HepG2 (cell line): ENCODE measurements around the gene PARP8. TPM values are rescaled to one million over a fixed set of nuclear protein-coding genes. Genes with fewer than 3 reads are reported as not detected.
A peak's percentile ranks its signal among the peaks of the same experiment; 100 is the strongest.

Source experiments
- ATAC-seq: fragments of 200-7000 bp; cut with Tn5 transposase; 3 replicates; pipeline ENCODE4 v1.9.1; 2020; ENCODE audit warnings: mild to moderate bottlenecking, moderate library complexity
- BruUV-seq: library from RNA; stranded (reverse); fragments of 400-500 nt; replicated peaks from 2 replicates; lab custom pipeline; 2021; lab: Mats Ljungman, UMichigan
- CTCF ChIA-PET: fragments of 300-600 bp; formaldehyde crosslinking; extraction: SDS; loops from one replicate; lab custom pipeline; 2021; ENCODE audit warnings: low total read pairs, inconsistent platforms, low intra/inter-chr PET ratio; lab: Yijun Ruan, JAX
- POLR2A ChIA-PET: fragments of 350-600 bp; sonication (Branson Sonifier 250); formaldehyde crosslinking; loops from one replicate; lab custom pipeline; 2020; ENCODE audit warnings: antibody characterized with exemption, inconsistent platforms; lab: Yijun Ruan, JAX
- DNase-seq: peaks from one replicate; pipeline ENCODE4 v3.0.0-alpha.2; 2015; ENCODE audit warnings: low spot score
- FAIRE-seq: peaks from 3 replicates; lab custom pipeline; 2011; peaks lifted over from hg19 to GRCh38; lab: Jason Lieb, UNC
- H2AFZ ChIP-seq: one replicate; pipeline ENCODE4 v1.6.1; 2011; ENCODE audit warnings: low read length, inconsistent platforms
- H3K27ac ChIP-seq: fragments of 300-600 bp; 3 replicates; pipeline ENCODE4 v1.8.0; 2011; ENCODE audit warnings: mixed run types, mild to moderate bottlenecking, mixed read lengths, low read length, inconsistent platforms; ENCODE audit not compliant: insufficient read depth; ENCODE audit errors: extremely low read length
- H3K27me3 ChIP-seq, 2 experiments: fragments of 200-600 bp in 1 of 2; 2 replicates in 1 of 2; 3 replicates in 1 of 2; pipeline versions ENCODE4 v1.6.0 to v1.8.0; 2011; ENCODE audit warnings: low read length in 2 of 2, mild to moderate bottlenecking in 2 of 2, moderate library complexity in 2 of 2, inconsistent platforms in 1 of 2; ENCODE audit not compliant: insufficient read depth in 2 of 2, control insufficient read depth in 1 of 2
- H3K36me3 ChIP-seq, 2 experiments: fragments of 200-600 bp in 1 of 2; replicated peaks in 1 of 2; 2 replicates in 1 of 2; 3 replicates in 1 of 2; pipeline versions ENCODE4 v1.5.1 to v1.8.0; 2011; ENCODE audit warnings: low read length in 2 of 2, inconsistent platforms in 1 of 2; ENCODE audit not compliant: insufficient read depth in 2 of 2, control insufficient read depth in 1 of 2
- H3K4me1 ChIP-seq: 2 replicates; pipeline ENCODE4 v1.5.1; 2012; ENCODE audit warnings: low read length, inconsistent platforms; ENCODE audit not compliant: insufficient read depth
- H3K4me2 ChIP-seq: 2 replicates; pipeline ENCODE4 v1.6.0; 2011; ENCODE audit warnings: low read depth, low read length, inconsistent platforms
- H3K4me3 ChIP-seq, 3 experiments: fragments of 200-600 bp in 1 of 3; sonication (generic), shearing (Covaris generic) in 1 of 3; replicated peaks in 1 of 3; 2 replicates each; pipeline ENCODE4 v1.5.1; 2011 to 2016; ENCODE audit warnings: low read length in 3 of 3, inconsistent platforms in 2 of 3, low read depth in 2 of 3, mild to moderate bottlenecking in 2 of 3, control low read depth in 1 of 3, mixed read lengths in 1 of 3; ENCODE audit not compliant: insufficient read depth in 1 of 3
- H3K79me2 ChIP-seq: one replicate; pipeline ENCODE4 v1.6.1; 2011; ENCODE audit warnings: low read length, inconsistent platforms; ENCODE audit not compliant: insufficient read depth
- H3K9ac ChIP-seq: 2 replicates; pipeline ENCODE4 v1.6.0; 2011; ENCODE audit warnings: mild to moderate bottlenecking, low read depth, low read length, inconsistent platforms; ENCODE audit not compliant: insufficient read depth
- H3K9me3 ChIP-seq: 2 replicates; pipeline ENCODE4 v1.5.1; 2012; ENCODE audit warnings: mild to moderate bottlenecking, low read length
- H4K20me1 ChIP-seq: 2 replicates; pipeline ENCODE4 v1.6.0; 2011; ENCODE audit warnings: inconsistent platforms, mild to moderate bottlenecking, low read length, moderate library complexity; ENCODE audit not compliant: insufficient read depth
- MAFF ChIP-seq: IDR thresholded peaks from 2 replicates; pipeline ENCODE4 v1.6.1; 2011; ENCODE audit warnings: low read depth, low read length, improper control_type of control experiment
- MAFK ChIP-seq, 2 experiments: IDR thresholded peaks in 1 of 2; conservative IDR thresholded peaks in 1 of 2; 2 replicates each; pipeline ENCODE4 v1.6.1; 2011; ENCODE audit warnings: improper control_type of control experiment in 2 of 2, low read length in 2 of 2
- MTF1 ChIP-seq: sonication (generic); formaldehyde crosslinking; IDR thresholded peaks from 2 replicates; pipeline ENCODE4 v1.5.0; 2020; ENCODE audit warnings: missing genetic modification reagents
- ZNF607 ChIP-seq: sonication (generic); formaldehyde crosslinking; IDR thresholded peaks from 2 replicates; pipeline ENCODE4 v1.5.1; 2020; ENCODE audit warnings: missing genetic modification reagents, mild to moderate bottlenecking, borderline replicate concordance
- ZNF670 ChIP-seq: sonication (generic); formaldehyde crosslinking; IDR thresholded peaks from 2 replicates; pipeline ENCODE4 v1.8.0; 2022; ENCODE audit warnings: mild to moderate bottlenecking, missing genetic modification reagents, borderline replicate concordance
- ZNF83 ChIP-seq: sonication (generic); formaldehyde crosslinking; IDR thresholded peaks from 2 replicates; pipeline ENCODE4 v1.4.0; 2020; ENCODE audit warnings: missing genetic modification reagents, mild to moderate bottlenecking, borderline replicate concordance
- WGBS: methylation state at CpG from one replicate; pipeline ENCODE4 v1.1.6; 2017; ENCODE audit warnings: low lambda C conversion rate; 5-methylcytosine and 5-hydroxymethylcytosine counted together
- in situ Hi-C: cut with HindIII; loops from 2 replicates; pipeline ENCODE4 v1.10.0; 2017; ENCODE audit warnings: low pct_unique_long_range_greater_than_20kb; ENCODE audit not compliant: extremely low pct_ligation_motif_present
- intact Hi-C: fragments of 100-400 bp; cut with micrococcal nuclease; formaldehyde crosslinking; loops from one replicate; pipeline ENCODE4 v1.10.0; 2022; ENCODE audit not compliant: unreplicated experiment
- polyA plus RNA-seq, 8 experiments: library from polyadenylated mRNA; depleted of rRNA in 3 of 8; stranded (reverse) in 7 of 8; unstranded in 1 of 8; fragments of >200 nt; fragmentation: Illumina TruSeq in 4 of 8; extraction: Trizol in 4 of 8; gene quantifications; 2 replicates each; pipeline versions ENCODE4 v1.2.1 to v1.2.3, GENCODE V29; 2011 to 2016; ENCODE audit warnings: low read depth in 4 of 8, missing spikeins in 1 of 8, mixed read lengths in 1 of 8; ENCODE audit not compliant: insufficient read depth in 1 of 8
- total RNA-seq, 5 experiments: library from RNA; depleted of rRNA; stranded (reverse); fragments of >200 nt; fragmentation: Illumina TruSeq; extraction: Trizol; gene quantifications; 2 replicates each; pipeline ENCODE4 v1.2.3, GENCODE V29; 2016; ENCODE audit warnings: low read depth in 1 of 5

The PARP8 gene
- total and polyA plus RNA-seq, 2 of the 13 experiments (the other 11 are each of a cell fraction or from before 2014, with no cell fraction given) = 0.11 to 0.29 TPM

GRCh38 chr5:50702615-50703366, 36.4 kb downstream of the PARP8 start:
- Histone ChIP-seq H3K27me3 (no peaks in the 10 kb centered on the region), H2AFZ (no peak overlapping the region), H3K4me1 (no peaks in the 10 kb centered on the region), H3K4me3 (no peak overlapping the region), H3K9me3 (no peaks in the 10 kb centered on the region), H4K20me1 (no peaks in the 10 kb centered on the region), H3K79me2 (no peaks in the 10 kb centered on the region), H3K27ac (no peak overlapping the region), H3K9ac (no peak overlapping the region), H3K4me2 (no peak overlapping the region), H3K36me3 (no peaks in the 10 kb centered on the region)
- TF ChIP-seq MAFF = peak; percentile 28; the same call in 1 of the 2 replicates
- TF ChIP-seq MAFK (conservative IDR thresholded peaks at IDR 0.05 in 1 of 2, IDR thresholded peaks at IDR 0.05 in 1 of 2; ENCODE audit: low read length in 2 of 2) = peak in 1 of 2 experiments; percentile 70; a peak in 2 of 4 replicates
- TF ChIP-seq MTF1 (CRISPR knock-in tag) = no peak
- intact Hi-C loops = no loop called here
- in situ Hi-C loops = no loop called here
- ATAC-seq (no peak), FAIRE-seq (no peak), DNase-seq (no peak)
- no TSS peak for BruUV-seq
- 13% methylated on average over 9 of the region's 9 CpGs for whole genome bisulfite sequencing
- CTCF ChIA-PET = no interaction called here
- POLR2A ChIA-PET = no interaction called here

GRCh38 chr5:50703367-50703666, 36.9 kb downstream of the PARP8 start:
- in situ Hi-C loops = no loop called here
- POLR2A ChIA-PET = no interaction called here

More at GRCh38 chr5:50703367-50703666, 36.9 kb downstream of the PARP8 start:
- Histone ChIP-seq H3K36me3 (no peaks in the 10 kb centered on the region), H3K27me3 (no peaks in the 10 kb centered on the region), H3K9me3 (no peaks in the 10 kb centered on the region), H3K4me3 (no peak overlapping the region), H2AFZ (no peak overlapping the region), H3K79me2 (no peaks in the 10 kb centered on the region), H3K4me2 (no peak overlapping the region), H4K20me1 (no peaks in the 10 kb centered on the region), H3K4me1 (no peaks in the 10 kb centered on the region), H3K9ac (no peak overlapping the region), H3K27ac (no peak overlapping the region)
- FAIRE-seq = no peak
- intact Hi-C loops = no loop called here
- no TSS peak for BruUV-seq
- ATAC-seq = no peak
- WGBS = 0% methylated on average over 1 of the region's 1 CpG
- no peak for DNase-seq
- no peak for TF ChIP-seq ZNF83 (CRISPR knock-in tag)
- no peak for TF ChIP-seq ZNF607
- no peak for TF ChIP-seq ZNF670 (CRISPR knock-in tag)
- CTCF ChIA-PET = no interaction called here
